ENCODE measurements around the gene CNNM2. TPM values are rescaled to one million over a fixed set of nuclear protein-coding genes. Genes with fewer than 3 reads are reported as not detected.
"Not testable (repeated sequence)": the region's sequence is repeated elsewhere in the genome, so short reads cannot be mapped to it uniquely, and the experiment has no call there.

The CNNM2 gene
- total RNA-seq, 1 donor from 2014 or later, result 11.1 TPM

DNA sequence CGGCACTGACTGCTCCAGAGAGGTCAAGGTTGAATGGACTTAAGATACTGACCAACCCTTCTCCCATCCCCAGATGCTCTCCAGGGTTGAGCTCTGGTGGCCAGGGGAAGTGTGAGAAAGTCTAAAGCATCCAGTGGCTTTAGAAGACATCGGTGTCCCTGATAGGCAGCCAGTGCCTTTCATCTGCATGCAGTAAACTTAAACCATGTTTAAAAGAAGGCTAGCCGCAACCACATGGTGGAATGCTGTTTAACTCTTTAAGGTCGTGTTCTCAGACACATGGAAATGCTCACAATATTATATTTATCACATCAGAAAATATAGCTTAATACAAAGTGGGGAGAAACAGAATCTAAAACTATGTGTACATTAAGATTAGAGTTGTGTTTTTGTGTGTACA lies 137.0 kb downstream of the CNNM2 start:
- DNase-seq (ENCODE audit: low spot score) (no peak), ATAC-seq (no peak)
- intact Hi-C loops (cut with DNase I), result no loop called here

DNA sequence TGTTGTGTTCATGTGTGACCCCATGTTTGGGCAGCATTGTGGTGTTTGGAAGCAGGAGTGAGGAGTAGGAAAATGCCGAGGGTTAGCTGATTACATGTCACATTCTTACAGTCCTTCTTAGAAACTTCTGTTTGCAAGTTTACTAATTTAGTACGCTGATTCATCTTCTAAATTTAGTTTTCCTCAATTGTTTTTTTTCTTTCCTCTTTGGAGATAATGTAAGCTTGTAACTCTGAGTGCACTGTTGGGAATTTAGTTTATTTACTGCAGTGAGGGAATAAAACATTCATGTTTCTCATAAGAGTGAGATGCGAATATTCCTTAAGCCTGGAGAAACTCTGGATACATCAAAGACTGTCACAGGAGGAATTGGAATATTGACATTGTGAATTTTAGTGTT lies 139.9 kb downstream of the CNNM2 start:
- ATAC-seq (no peak), DNase-seq (ENCODE audit: low spot score) (no peak)
- intact Hi-C loops (cut with DNase I), result no loop called here

DNA sequence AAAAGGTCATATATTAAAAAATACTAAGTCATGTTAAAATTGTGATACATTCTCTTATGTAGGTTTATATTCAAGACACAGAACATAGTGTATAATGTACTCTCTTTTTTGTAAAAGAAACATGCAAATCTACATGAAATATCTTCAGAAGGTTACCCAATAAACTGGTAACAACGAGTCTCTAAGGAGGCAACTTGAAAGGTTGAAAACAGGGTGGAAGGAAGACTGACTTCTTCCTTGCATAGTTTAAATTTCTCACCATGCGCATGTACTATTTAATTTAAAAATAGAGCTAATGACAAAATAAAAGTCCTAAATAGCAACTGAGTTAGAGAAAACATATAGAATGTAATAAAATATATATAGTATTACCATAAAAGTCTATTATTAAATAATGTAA lies 142.5 kb downstream of the CNNM2 start:
- no peak for ATAC-seq

DNA sequence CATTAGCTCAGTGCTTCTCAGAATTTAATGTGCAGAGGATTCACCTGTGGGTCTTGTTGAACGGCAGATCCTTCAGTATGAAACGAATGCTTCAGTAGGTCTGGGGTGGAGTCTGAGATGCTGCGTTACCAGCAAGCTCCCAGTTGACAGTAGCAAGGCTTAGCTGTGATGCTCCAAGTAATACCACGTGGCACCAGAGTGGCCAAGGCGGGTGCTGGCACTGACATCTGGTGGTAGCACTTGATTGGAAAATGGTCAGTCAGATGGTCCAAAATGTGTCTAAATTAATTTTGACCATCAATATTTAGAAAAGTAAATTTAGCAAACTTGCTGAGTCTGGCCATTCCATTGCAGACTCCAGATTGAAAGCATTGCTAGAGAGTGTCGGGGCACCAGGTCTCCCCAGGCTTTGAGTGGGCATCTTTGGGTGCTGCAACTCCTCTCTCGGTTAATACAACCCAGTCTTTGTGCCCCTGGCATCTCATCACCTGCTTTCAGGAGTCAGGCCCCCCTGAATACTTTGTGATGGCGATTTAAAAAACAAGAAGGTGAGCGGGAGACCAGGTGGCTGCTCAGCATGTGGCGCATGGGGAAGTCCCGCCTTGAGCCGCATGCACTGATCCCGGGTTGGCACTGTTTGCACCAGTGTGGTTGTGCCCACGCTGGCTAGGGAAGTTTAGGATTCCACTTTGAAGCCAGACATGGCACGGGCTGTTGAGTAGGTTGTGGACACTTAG lies 144.9 kb downstream of the CNNM2 start:
- no peak for ATAC-seq
- no peak for DNase-seq (ENCODE audit: low spot score)
- intact Hi-C loops (cut with DNase I), result loop anchor here (10.0 kb wide), 1 partner anchor 228 kb away; the partner anchor contains the start of gene CYP17A1

More for the DNA sequence above, 142.5 kb downstream of the CNNM2 start:
- DNase-seq (ENCODE audit: low spot score), result no peak
- intact Hi-C loops (cut with DNase I), result loop anchor here (10.0 kb wide), 1 partner anchor 226 kb away; the partner anchor contains the start of gene CYP17A1

DNA sequence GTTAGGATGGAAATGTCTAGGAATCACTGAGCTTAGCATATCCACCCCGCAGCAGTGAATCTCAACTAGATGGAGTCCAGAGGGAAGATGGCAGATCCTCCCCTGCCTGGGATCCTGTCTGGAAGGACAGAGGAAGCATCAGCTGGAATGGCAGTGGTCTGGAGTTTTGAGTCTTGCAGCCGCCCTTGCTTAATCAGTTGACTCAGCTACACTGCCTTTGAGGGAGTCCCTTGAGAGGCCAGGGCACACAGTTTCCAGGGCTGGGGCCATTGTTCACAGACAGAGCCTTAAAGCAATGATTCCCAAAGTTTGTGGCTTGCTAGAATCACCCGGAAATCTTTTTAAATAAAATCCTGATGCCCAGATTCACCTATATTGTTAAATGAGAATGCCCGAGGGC lies 146.9 kb downstream of the CNNM2 start:
- intact Hi-C loops (cut with DNase I), result loop anchor here (10.0 kb wide), 1 partner anchor 230 kb away; the partner anchor contains the start of gene CYP17A1
- DNase-seq (ENCODE audit: low spot score) (no peak), ATAC-seq (no peak)

DNA sequence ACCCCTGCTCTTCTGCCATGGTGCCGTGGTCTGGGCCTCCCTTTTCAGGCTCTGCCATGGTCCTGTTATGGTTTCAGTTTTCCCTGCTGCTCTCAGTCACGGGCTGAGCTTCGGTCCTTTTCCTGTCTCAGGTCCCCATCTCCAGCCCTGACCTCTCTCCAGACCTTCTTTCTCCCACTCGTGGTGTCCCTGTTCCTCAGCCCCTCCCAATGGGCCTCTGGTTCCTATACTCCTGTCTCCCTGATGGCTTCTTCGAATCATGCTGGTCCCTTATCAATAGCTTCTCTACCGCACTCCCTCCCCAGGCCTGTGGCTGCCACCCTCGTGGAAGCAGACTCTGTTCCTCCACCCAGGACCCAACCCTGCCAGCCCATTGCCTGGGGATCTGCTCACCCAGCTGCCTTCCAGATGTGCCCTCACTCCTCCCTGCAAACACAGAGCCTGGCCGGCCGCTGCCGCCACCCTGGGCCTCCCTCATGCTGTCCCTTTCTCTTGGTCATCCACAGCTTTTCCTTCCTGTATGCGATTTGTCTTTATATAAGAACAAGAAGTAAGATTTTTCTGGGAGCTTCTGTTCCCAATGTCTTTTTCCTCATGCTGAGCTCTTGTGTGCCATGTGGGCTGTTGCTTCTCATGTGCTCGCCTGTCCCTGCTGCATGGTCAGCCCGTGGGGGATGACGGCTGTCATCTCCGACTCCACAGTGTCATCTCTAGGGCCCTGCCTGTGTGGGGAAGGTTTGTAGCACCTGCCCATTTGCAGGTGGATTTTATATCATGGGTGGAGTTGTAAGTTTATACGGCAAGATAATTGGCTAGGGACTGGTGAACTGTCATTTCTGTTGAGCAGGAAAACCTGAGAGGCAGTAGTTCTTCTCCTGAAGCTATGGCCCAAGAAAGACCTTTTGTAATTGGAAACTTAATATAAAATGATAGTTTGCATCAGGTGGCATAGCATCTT lies 148.3 kb downstream of the CNNM2 start:
- intact Hi-C loops (cut with DNase I), result loop anchor here (10.0 kb wide), 1 partner anchor 232 kb away; the partner anchor contains the start of gene CYP17A1
- ATAC-seq (no peak), DNase-seq (ENCODE audit: low spot score) (no peak)

DNA sequence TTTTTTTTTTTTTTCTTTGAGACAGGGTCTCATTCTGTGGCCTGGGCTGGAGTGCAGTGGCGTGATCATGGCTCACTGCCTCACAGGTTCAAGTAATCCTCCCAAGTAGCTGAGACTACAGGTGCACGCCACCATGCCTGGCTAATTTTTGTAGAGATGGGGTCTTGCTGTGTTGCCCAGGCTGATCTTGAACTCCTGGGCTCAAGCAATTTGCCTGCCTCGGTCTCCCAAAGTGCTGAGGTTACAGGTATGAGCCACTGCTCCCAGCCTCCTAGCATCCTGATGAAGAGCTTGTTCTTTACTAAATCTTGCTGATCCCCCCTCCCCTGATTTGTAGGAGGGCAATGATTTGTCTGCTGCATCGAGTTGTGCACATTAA lies 149.0 kb downstream of the CNNM2 start:
- ATAC-seq; DNase-seq (ENCODE audit: low spot score): not testable (repeated sequence)
- intact Hi-C loops (cut with DNase I), result loop anchor here (10.0 kb wide), 1 partner anchor 232 kb away; the partner anchor contains the start of gene CYP17A1

DNA sequence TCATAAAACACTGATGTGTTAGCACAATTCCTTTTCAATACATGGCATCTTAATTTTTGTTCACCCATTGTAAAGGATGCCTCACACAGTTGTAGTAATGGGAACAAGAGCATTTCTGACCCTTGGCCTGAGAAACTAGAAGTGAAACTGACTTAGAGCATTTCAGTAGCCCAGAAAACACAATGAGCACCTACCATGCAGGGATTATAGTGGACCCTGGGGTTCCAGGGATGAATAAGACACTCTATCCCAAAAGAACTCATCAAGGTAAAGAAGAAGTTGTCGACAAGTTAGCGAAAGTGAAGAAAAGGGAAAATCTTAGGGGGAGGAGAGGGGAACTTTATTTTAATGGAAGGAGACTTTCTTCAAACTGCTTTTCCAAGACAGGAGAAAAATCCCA lies 149.4 kb downstream of the CNNM2 start:
- no peak for DNase-seq (ENCODE audit: low spot score)
- intact Hi-C loops (cut with DNase I), result loop anchor here (10.0 kb wide), 1 partner anchor 233 kb away; the partner anchor contains the start of gene CYP17A1
- no peak for ATAC-seq

DNA sequence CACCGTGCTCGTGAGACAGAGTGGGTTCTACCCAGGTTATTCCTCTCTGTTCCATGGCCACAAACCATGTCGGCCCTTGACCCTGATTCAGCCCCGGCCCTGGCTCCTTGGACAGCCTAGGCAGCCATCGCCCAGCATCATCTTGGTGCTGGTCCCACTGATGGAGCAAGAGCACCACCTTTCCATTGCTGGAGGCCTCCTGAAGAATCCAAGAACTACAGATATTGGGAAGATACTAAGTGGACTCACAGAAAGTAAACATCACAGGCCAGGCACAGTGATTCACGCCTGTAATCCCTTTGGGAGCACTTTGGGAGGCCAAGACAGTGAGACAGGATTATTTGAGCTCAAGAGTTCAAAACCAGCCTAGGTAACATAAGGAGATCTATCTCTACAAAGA lies 149.9 kb downstream of the CNNM2 start:
- DNase-seq (ENCODE audit: low spot score), result no peak
- peak; percentile 28 for ATAC-seq
- intact Hi-C loops (cut with DNase I), result loop anchor here (2.0 to 10.0 kb wide), 2 partner anchors 151 to 233 kb away; partner anchors contain the start of gene CYP17A1

DNA sequence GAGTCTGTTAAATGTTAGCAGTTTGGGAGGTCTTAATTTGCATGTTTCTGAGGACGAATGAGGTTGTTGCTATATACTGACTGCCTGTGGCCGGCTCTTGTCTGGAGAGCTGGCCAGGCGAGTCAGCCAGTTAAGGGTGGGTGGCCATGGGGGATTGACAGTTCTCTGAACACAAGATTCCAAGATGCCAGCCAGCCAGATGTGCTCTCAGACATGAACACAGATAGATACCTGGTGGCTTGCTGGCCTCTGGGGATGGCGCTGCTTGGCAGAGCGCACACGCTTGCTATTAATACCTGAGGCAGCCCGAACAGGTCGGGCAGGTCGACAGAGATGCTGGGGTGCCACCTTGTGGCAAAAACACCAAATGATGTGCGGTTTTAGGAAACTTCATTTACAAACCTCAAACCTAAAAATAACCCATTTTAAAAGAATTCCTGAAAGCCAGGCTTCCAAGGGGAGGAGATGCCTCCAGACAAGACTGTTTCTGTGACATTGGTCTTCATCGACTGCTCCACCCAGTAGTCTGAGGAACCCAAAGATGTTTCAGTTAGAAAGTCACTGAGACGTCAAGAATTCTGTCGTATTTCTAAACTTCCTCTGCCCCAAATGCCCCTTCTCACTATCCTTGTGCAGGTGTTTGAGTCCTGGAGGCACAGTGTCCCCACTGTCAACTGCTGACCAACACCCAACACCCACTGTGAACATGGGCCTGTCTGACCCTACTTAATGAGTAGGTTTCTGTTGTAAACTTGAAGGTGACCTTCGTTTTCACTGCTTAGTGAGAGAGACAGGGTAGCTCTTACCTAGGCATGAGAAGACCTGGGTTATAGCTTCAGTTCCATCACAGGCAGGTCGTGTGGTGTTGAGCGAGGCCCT lies 151.6 kb downstream of the CNNM2 start:
- intact Hi-C loops (cut with DNase I), result loop anchor here (2.0 to 10.0 kb wide), 2 partner anchors 153 to 235 kb away; partner anchors contain the start of gene CYP17A1
- DNase-seq (ENCODE audit: low spot score) (no peak), ATAC-seq (peak; percentile 58)

DNA sequence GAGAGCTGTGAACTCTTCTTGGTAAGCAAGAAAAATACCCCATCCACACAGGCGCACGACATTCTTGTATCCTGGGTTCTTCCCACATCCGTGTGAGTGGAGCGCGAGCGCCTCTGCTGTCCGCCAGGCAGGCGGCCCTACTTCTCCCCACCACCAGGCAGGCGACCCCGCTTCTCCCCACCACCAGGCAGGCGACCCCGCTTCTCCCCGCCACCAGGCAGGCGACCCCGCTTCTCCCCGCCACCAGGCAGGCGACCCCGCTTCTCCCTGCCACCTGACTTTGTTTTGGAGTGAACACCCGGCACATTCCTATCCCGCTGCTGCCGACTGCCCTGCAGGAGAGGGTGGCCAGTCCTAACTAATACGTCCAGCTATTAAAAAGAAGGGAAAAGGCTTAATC lies 154.2 kb downstream of the CNNM2 start:
- intact Hi-C loops (cut with DNase I), result no loop called here
- no peak for DNase-seq (ENCODE audit: low spot score)
- no peak for ATAC-seq

DNA sequence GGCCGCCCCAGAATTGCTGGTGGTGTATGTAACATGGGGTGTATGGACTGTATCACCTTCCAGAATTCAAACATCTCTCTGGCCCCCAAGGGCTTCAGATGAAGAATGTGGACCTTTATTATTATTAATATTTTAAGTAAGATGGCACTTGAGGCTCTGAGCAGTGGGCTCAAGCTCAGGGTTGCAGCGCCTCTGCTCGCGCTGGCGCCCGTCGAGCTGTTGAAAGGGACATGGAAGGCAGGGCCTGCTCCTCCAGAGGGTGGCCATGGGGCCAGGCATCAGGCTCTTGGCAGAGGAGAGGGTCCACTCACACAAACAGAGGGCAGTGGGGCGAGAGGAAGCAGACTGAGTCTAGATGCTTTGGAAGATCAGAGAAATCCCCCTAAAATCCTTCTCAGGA lies 154.8 kb downstream of the CNNM2 start:
- intact Hi-C loops (cut with DNase I), result no loop called here
- DNase-seq (ENCODE audit: low spot score) (no peak), ATAC-seq (no peak)

DNA sequence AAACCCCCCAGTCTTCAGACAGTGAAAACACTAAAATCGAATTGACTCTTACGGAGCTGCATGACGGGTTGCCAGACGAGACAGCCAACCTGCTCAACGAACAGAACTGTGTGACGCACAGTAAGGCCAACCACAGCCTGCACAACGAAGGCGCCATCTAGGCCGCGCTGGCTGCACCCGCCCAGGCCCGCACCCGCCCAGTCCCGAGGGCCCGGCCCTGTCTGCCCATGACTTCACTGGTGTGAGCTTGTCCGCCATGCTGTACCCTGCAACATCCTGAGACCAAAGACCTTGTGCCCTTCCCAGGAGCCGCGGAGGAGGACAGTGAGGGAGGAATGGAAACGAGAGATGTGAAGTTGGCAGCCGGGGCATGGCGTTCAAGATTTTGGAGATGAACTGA lies 158.9 kb downstream of the CNNM2 start:
- intact Hi-C loops (cut with DNase I), result no loop called here
- DNase-seq (ENCODE audit: low spot score) (no peak), ATAC-seq (peak; percentile 18)

DNA sequence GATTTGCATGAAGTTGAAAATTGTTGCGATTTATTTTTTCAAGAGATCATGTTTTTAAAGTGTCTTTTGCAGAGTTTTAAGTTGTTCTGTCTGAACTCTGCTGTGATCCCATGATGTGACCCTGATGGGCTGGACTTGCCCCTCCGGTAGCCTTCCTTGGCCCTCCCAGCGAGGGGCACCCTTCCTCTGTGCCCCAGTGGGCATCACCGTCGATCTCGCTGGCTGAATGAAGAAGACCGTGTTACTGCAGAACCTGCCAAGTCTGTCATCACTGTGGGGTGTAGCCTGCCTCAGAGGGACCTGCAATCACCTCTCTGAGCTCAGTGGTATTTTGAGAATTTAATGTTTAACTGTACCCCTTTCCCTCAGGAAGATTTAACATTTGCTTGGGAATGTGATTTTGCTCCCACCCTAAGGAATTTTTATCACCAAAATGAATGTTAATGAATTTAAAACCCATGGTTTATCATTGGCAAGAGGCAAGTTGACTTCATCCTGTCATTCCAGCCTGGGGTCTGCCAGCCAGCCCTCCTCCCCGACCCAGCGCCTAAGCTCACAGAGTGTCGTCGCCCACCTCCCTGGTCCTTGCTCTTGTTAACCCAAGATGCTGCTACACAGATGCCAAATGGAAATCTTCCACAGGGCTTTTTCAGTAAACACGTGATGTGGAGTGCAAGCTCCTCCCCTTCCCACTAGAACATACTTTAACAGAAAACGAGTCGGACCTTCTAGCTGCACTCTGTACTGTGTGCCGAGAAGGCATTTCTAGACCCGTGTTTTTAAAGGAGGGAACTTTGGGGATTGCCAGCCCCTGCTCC lies 159.6 kb downstream of the CNNM2 start:
- intact Hi-C loops (cut with DNase I), result no loop called here
- no peak for ATAC-seq
- no peak for DNase-seq (ENCODE audit: low spot score)

DNA sequence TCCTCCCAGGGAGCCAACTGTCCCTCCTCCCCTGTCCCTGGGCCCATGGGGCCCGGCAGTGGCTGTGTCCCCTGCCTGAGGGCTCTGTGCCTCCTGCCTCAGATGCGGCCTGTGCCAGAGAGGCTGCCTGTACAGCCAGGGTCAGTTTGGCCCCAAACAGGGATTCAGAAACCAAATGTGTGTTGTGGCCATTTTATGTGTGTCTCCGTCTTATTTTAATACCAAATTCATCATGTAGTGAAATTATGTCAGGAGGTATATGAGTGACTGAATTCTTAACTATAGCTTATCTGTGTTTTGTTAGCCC lies 160.2 kb downstream of the CNNM2 start:
- intact Hi-C loops (cut with DNase I), result no loop called here
- ATAC-seq (no peak), DNase-seq (ENCODE audit: low spot score) (no peak)

DNA sequence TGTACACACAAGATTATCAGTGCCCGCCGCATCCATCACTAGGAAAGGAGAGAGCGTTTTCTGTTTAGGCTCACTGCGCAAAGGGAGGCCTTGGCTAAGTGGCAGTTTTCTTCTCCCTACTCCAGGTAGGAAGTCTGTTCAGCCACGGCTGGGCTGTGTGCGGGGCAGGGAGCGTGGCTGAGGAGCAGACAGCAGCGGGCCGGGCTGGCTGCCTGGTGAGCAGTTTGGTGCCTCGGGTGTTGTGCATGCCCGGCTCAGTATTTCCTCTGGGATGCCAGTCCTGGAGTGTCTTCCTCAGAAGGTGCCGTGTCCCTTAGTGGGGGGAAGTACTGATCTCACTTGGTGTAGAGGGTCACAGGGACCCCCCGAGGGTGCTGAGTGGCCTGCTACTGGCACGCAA lies 160.6 kb downstream of the CNNM2 start:
- intact Hi-C loops (cut with DNase I), result no loop called here
- no peak for DNase-seq (ENCODE audit: low spot score)
- ATAC-seq, result no peak

DNA sequence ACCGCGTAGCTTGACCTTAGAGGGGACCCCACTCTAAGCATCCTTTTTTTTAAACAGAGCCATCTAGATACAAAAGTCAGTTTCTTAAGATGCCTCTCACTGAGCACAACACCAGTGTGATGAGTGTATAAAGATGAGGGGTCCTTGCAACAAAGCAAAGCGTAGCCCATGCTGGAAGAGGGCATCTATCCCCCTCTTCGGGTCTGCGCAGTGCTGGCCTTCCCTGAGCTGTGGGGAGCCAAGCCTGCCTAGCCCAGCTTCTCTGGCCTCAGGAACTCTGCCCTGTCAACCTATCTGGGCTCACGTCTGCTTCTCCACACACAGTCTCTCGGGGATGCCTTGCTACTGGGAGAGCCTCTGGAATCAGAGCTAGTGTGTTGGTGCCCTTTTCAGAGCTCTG lies 161.0 kb downstream of the CNNM2 start:
- intact Hi-C loops (cut with DNase I), result no loop called here
- DNase-seq (ENCODE audit: low spot score) (no peak), ATAC-seq (no peak)

DNA sequence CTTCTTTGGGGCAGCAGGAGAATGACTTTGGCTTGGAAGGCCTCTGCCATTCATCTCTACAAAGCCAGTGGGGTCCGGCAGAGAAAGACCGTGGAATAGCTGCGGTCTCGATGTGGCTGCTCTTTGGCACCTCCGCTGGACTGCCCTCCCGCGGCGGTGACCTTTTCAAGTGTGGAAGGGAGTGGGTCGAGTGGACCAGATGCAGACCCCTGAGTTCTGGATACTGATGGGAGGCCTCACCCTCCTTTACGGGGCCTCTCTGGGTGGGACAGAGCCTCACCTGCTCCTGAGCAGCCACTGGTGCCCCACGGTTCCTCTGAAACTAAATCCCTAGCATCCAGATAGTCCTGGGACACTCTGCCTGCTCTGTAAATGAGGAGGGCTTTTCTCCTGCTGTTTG lies 161.9 kb downstream of the CNNM2 start:
- intact Hi-C loops (cut with DNase I), result no loop called here
- ATAC-seq (no peak), DNase-seq (ENCODE audit: low spot score) (no peak)
